Activated CD4-positive, alpha-beta T cell treated with anti-CD3 and anti-CD28 coated beads, Interleukin-10, Interleukin-2, amounts not matched to agents 100 ng/mL and 50 ng/mL, durations not matched to agents 16 hours and 8 hours (primary cell): Measurements from ENCODE around the gene ZNHIT2.
A peak's percentile ranks its signal among the peaks of the same experiment; 100 is the strongest.
"Not testable (repeated sequence)": the region's sequence is repeated elsewhere in the genome, so short reads cannot be mapped to it uniquely, and the experiment has no call there.

ENCODE experiments used
- DNase-seq: peaks from one replicate; pipeline ENCODE4 v3.0.0-alpha.2; 2020

ZNHIT2 gene

GRCh38 chr11:65133724-65134123, 16.2 kb upstream of the ZNHIT2 start:
- DNase-seq, result no peak

- DNase-seq, result peak; percentile 69
These were observed 15.6 kb upstream of the ZNHIT2 start for GRCh38 chr11:65132988-65133700.

GRCh38 chr11:65132238-65132987, 14.9 kb upstream of the ZNHIT2 start:
- no peak for DNase-seq

GRCh38 chr11:65131895-65132237, 14.4 kb upstream of the ZNHIT2 start:
- DNase-seq, result no peak

GRCh38 chr11:65131417-65131776, 13.9 kb upstream of the ZNHIT2 start:
- DNase-seq, result no peak

- no peak for DNase-seq
These were observed 13.3 kb upstream of the ZNHIT2 start for GRCh38 chr11:65130631-65131416.

GRCh38 chr11:65129649-65130441, 12.3 kb upstream of the ZNHIT2 start:
- DNase-seq, result no peak

- no peak for DNase-seq
These were observed 11.0 kb upstream of the ZNHIT2 start for GRCh38 chr11:65128182-65129145.

- DNase-seq, result no peak
These were observed 10.1 kb upstream of the ZNHIT2 start for GRCh38 chr11:65127473-65128181.

GRCh38 chr11:65126624-65127274, 9.2 kb upstream of the ZNHIT2 start:
- DNase-seq, result no peak

GRCh38 chr11:65125197-65126056, 7.9 kb upstream of the ZNHIT2 start:
- DNase-seq, result no peak

GRCh38 chr11:65124480-65125196, 7.1 kb upstream of the ZNHIT2 start:
- DNase-seq, result no peak

- peak; percentile 99 for DNase-seq
These were observed 4.6 kb upstream of the ZNHIT2 start, which contains the start of the genes FAU and MRPL49 for GRCh38 chr11:65121865-65122696. Gene FAU, minus strand, starts transcription at chr11:65122134. Its CDS starts 321 bp downstream, at chr11:65121813. Gene MRPL49, plus strand, starts transcription at chr11:65122321. Its CDS starts 26 bp downstream, at chr11:65122347.

- DNase-seq, result peak; percentile 35
These were observed 4.0 kb upstream of the ZNHIT2 start for GRCh38 chr11:65121447-65121864.

- DNase-seq, result no peak
These were observed 3.3 kb upstream of the ZNHIT2 start for GRCh38 chr11:65120831-65121230.

- no peak for DNase-seq
These were observed 2.1 kb upstream of the ZNHIT2 start for GRCh38 chr11:65119670-65119995.

GRCh38 chr11:65118891-65119669, 1.6 kb upstream of the ZNHIT2 start:
- DNase-seq, result not testable (repeated sequence)
